PC-9 (cell line): ENCODE measurements around the gene LRRC37B.

Experiments used
- EZH2 ChIP-seq: fragments of 200-600 bp; sonication (generic); IDR thresholded peaks from 2 replicates; pipeline ENCODE4 v1.8.0; 2017; ENCODE audit warnings: antibody characterized with exemption, low read depth
- TF ChIP-seq, protein P1 (sequence below): fragments of 200-600 bp; sonication (generic); conservative IDR thresholded peaks from 2 replicates; pipeline ENCODE4 v1.6.1; 2017; ENCODE audit warnings: mixed run types, antibody characterized with exemption, mild to moderate bottlenecking, moderate library complexity

DNA sequence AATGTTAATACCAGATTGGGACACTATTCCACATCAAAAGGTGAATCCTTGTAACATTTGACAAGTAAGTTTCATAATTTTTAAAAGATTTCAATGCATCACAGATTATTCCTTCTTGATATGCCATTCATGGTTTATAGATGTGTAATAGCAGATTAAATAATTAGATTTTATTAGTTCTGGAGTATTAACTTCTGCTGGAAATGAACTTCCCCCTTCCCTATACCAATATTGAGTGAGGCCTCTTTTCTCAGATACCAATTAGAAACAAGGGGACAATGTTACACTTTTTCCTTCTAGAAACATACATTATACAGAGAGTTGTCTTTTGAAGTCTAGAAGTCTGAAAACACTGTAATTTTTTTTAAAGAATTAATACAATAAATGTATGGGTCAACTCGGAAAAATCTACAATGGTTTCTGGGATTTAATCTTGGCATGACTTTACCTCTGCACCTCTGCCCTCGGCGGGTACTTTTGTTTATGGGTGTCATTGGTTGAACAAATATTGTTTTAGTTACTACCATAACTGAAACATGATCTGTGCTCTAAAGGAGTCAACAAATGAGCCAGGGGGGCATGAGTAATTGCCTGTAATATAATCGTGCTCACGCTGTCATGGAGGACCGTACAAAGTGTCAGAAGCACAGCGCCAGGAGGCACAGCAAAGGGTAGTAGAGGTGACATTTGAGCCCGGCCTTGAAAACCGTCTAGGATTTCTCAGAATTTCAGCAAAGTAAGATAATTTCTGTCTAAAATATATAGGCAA is 8.2 kb downstream of the LRRC37B start:
- TF ChIP-seq, protein P1, sequence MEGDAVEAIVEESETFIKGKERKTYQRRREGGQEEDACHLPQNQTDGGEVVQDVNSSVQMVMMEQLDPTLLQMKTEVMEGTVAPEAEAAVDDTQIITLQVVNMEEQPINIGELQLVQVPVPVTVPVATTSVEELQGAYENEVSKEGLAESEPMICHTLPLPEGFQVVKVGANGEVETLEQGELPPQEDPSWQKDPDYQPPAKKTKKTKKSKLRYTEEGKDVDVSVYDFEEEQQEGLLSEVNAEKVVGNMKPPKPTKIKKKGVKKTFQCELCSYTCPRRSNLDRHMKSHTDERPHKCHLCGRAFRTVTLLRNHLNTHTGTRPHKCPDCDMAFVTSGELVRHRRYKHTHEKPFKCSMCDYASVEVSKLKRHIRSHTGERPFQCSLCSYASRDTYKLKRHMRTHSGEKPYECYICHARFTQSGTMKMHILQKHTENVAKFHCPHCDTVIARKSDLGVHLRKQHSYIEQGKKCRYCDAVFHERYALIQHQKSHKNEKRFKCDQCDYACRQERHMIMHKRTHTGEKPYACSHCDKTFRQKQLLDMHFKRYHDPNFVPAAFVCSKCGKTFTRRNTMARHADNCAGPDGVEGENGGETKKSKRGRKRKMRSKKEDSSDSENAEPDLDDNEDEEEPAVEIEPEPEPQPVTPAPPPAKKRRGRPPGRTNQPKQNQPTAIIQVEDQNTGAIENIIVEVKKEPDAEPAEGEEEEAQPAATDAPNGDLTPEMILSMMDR, result no peak
- no peak for TF ChIP-seq EZH2
